Heart left ventricle (tissue), 13 donors: Measurements from ENCODE around the gene TMEM94.
"Not testable (repeated sequence)": the region's sequence is repeated elsewhere in the genome, so short reads cannot be mapped to it uniquely, and the experiment has no call there.

Experiments
- CTCF ChIP-seq, 12 donors: fragments of 200-600 bp; sonication (generic) in 4 of 12; IDR thresholded peaks; one replicate each; pipeline versions ENCODE4 v1.5.0 to v1.8.0; 2018 to 2022; ENCODE audit warnings: antibody characterized with exemption in 12 of 12, mild to moderate bottlenecking in 5 of 12
- POLR2A ChIP-seq, 2 donors: fragments of 450-650 bp; IDR thresholded peaks; one replicate each; pipeline ENCODE4 v1.6.1; 2017; ENCODE audit warnings: antibody characterized with exemption in 2 of 2, mild to moderate bottlenecking in 2 of 2, moderate library complexity in 2 of 2
- donor health status: ischemic (EF 13 %, LVEDD 7.1; RV severe dilation, severe dysfunction).
- donor health status: DM: no; HTN: yes; CAD: no.
- donor health status: DM: no; HTN: no; CAD: no.
- donor health status: ischemic (EF 25% LVEDD 6.9; RV normal size, moderate dysfunction).
- donor health status: ischemic (EF 25% LVEDD 5.7; RV mildly dilated, moderate dysfunction).
- donor health status: ischemic (EF 35%, LVEDD 5.7; RV mildly dilated, moderate dysfunction).
- donor health status: nonischemic (EF 11% LVEDD 7.7; RV severe dilation, severe dysfunction).
- donor health status: DM: yes; HTN: yes; CAD: no.
- donor health status: PGD.
- donor health status: ischemic (EF 29% LVEDD 5.4; RV normal size, mild dysfunction).
- donor health status: nonischemic (EF 23%, LVEDD 6.1; RV moderate dilation, normal function).

GRCh38 chr17:75437404-75437803 lies 19.0 kb upstream of the TMEM94 start:
- not testable (repeated sequence) for TF ChIP-seq CTCF, POLR2A (IDR thresholded peaks at IDR 0.05)
